HK-2 (cell line): ENCODE results near the gene KCP.
"Not testable (repeated sequence)": the region's sequence is repeated elsewhere in the genome, so short reads cannot be mapped to it uniquely, and the experiment has no call there.

Experiments
- DNase-seq: peaks from one replicate; pipeline ENCODE4 v3.0.0-alpha.2; 2018; ENCODE audit not compliant: unreplicated experiment

The KCP gene

GRCh38 chr7:128921866-128922440, 11.4 kb upstream of the KCP start:
- no peak for DNase-seq

DNA sequence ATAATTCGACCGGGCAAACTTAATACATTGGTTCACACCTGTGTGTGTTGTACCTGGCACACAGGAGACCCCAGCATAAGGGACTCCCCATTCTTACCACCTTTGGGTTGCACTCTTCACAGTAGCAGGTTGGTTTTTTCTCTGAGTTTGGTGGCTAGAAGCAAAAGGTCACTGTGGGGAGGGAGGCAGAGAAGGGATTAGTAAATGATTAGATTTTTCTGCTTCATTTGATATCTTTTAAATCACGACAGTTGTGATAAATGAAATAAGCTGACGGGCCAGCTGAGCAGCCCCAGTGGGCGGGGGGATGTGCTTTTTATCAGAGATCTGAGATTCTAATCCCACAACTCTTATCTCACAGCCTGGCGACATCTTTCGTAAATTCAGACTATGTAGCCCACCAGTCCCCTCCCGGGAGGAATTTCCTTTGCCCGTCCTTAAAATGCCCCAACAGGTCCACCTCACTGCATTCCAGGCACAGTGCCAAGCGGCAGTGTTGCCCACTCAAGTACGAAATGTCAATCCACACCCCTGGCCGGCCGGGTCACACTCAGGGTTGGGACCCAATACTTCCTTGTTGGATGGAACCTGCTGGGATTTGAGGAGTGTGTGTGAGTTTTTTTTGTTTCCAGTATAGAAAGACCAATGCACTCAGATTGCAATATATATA, 10.5 kb upstream of the KCP start:
- DNase-seq: no peak

DNA sequence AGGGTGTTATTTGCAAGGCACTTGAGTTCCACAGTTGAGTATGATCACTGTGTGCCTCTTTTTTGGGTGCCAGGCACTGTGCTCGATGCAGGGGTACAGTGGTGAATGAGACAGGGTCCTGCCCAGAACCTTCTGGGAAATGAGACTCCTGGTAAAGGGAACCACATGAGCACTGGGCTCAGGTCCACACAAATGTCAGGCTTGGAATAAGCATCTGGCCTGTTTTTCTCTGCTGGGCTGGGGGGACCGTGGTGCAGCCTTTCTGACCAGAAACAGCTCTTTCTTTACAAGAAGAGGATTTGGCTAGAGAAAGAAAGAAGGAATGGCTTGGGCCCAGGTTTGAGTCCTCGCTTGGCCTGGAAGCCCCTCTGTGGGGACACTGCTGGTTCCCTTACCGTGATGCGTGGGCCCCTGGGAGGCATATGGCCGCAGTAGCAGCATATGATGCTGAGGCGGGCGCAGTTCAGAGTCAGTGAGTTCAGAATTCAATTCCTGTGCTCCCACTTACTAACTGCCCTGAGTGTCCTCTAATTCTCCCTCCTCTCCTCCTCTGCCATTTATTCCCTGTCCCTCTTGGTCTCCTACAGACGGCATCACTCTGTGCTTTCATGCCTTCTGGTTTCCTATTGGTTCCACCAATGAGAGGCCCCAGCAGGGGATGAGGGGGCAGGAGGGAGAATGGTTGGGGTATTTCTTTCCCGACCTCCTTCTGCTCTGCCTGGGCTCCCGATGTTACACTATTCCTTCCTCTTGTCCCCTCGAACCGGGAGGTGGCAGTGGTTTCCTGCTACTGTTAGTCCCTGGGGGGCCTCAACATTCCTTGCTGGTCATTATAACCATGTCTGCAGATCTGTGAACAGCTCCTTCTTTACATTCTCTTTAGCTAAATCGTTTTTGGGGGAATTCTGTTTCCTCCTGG, 9.6 kb upstream of the KCP start:
- no peak for DNase-seq

DNA sequence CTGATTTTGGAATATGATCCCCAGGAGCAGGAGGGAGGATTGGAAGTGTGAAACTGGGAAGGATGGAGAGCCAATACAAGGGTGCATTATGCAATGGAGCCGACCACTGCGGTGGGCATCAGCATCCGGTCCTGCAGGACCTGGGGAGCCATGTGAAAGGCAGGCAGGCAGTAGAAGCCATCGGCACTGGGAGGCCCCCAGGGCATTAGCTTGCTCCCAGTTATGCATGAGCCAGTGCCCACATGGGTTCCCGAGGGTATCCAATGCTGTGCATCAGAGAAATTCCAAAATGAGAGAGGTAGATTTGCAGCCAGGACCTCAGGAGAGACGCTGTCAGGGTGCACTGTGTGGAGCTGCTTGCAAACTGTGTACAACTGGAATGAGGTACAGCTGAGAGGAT, 8.7 kb upstream of the KCP start:
- no peak for DNase-seq

DNA sequence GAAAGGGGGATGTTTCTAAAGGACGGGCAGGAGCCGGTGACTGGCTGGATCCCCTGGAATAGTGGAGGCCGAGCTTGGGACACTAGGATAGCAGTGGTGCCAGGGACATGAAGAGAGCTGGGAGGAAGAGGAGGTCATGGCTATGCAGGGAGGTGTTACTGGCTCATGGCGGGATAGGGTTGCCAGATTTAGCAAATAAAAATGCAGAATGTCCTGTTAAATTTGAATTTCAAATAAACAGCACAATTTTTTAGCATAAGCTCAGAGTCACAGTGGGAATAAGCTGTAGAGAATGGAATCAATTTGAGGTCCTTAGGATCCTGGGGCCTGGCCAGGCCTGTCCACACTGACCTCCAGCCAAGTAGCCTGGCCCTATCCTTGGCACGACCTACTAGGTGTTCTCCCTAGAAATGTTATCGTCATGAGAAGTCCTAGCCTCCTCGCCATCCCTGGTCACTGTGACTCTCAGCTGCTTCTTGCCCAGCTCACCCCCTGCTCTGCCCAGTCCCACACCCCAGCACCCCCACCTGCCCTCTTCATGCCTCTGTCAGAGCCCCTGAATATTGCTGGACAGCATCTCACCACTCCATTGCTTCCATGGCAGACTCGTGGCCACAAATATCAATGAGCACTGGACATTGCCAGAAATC, 7.6 kb upstream of the KCP start:
- no peak for DNase-seq

GRCh38 chr7:128917122-128917521, 6.6 kb upstream of the KCP start:
- no peak for DNase-seq

- no peak for DNase-seq
Measured at GRCh38 chr7:128916643-128916915, 6.1 kb upstream of the KCP start.

- no peak for DNase-seq
Measured at GRCh38 chr7:128915841-128916642, 5.5 kb upstream of the KCP start.

DNA sequence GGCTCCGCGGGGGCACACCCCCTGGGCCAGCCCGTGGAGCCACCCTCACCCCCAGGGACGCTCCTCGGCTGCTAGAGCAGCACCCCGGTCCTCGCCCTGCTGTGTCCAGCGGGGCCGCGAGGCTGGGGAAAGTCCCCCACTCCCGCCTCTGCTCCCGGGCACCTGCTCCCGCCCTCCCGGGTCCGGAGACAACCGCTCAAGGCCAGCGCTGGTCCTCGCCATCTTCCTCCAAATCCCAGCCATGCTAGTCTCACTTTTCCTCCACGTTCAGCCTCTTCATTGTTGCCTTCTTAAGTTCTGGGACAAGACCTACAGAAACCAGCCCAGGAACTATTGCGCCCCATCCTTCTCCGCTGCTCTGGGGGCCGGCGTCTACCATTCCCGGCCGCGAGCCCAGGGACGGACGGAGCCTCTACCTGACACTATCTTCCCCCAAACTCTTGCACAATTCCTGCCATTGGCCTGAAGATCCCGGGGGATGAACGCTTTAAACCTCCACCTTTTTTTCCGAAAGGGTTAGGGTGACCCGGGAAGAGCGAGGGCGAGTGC, 4.8 kb upstream of the KCP start:
- no peak for DNase-seq

DNA sequence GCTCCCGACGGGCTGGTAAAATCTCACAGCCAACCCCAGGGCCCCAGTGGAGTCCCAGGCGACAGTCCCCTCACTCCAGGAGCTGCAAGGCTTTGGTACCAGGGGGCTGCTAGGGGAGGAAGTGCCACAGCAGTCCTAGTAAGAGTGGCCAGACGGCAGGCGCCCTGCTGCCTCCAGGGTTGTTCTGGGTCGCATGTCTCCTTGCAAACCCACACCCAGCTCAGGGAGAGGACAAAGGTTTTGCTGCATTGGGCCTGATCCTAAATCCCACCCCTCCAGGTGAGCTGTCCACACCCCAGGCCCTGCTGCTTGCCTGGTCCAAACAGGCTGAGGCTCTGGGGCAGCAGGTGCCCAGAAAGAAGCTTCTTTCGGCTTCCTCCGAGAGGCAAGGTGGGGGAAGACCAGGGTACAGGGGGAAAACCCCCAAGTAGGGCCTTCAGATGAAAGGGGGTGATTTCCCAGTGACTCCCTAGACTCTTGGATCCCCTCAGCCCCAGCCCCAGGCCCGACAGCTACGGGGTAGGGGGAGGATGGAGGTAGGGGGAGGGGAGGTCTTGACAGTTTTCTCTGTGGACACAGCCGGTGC, 4.2 kb upstream of the KCP start:
- DNase-seq: no peak

GRCh38 chr7:128913870-128914565, 3.5 kb upstream of the KCP start:
- DNase-seq: no peak

GRCh38 chr7:128912709-128913495, 2.4 kb upstream of the KCP start:
- DNase-seq: not testable (repeated sequence)

DNA sequence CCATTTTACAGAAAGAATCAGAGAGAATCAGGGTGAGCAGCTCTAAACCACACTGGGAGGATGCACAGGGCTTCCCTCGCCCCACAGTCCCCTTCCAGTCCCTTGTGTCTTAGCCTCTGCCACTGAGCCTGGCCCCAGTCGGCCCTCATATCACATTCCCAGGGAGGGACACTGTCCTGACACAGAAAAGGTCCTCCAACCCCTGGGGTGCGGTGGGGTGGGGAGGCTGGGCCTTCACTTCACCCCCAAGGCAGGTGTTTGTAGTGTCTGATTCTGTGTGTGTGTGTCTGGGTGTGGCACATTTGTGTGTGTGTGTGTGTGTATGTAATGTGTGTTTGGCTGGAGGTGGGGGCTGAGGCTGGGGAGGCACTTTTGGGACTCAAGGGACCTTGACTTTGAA, 1.8 kb upstream of the KCP start:
- no peak for DNase-seq

- peak; percentile 36 for DNase-seq
Measured at GRCh38 chr7:128911423-128912031, 1.0 kb upstream of the KCP start.

- DNase-seq: peak; percentile 86
Measured at GRCh38 chr7:128909625-128910568, 612 bp downstream of the KCP start.

- DNase-seq: no peak
Measured at GRCh38 chr7:128908750-128909624, 1.5 kb downstream of the KCP start.
